ENCODE data around the gene CD200.

Gene CD200, protein sequence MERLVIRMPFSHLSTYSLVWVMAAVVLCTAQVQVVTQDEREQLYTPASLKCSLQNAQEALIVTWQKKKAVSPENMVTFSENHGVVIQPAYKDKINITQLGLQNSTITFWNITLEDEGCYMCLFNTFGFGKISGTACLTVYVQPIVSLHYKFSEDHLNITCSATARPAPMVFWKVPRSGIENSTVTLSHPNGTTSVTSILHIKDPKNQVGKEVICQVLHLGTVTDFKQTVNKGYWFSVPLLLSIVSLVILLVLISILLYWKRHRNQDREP

DNA sequence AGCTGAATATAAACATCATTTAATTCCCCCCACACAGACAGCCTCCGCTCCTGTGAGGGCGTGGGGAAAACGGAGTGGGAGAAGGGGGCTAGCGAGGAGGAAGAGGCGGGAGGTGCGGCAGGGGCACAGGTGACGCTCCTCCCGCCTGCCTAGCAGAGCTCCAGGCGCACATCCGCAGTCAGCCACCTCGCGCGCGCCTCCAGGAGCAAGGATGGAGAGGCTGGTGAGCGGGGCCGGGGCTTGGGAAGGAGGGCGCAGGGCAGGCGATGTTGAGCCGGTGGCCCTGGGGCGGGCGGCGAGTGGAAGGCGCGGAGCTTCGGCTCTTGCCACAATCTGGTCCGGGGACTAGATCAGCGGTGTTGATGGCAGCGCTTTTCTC lies at the start of gene CD200:
Gene CD200 (plus strand): TSS at position 155 of the 379 bp plus-strand sequence. CDS start 57 bp downstream, at position 212.
- peak; percentile 77 for DNase-seq

DNA sequence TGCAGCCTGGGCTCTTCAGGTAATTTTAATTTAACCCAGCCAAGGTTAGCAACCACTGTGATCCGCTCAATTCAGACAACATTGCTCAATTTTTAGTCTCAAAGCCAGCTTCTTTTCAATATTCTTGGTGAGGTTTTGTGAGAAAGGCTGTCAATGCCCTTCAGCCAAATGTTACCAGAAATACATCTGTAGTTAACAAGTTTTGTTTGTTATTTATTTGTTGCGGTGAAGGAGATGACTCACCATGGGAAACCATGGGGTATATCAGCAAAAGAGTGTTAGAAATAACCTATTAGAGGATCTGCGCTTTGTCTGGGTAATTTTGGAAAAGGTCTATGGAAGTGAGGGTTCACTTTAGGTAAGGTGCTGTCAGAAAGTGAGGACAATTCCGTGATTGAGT lies 43.9 kb upstream of the CD200 start:
- DNase-seq = no peak

DNA sequence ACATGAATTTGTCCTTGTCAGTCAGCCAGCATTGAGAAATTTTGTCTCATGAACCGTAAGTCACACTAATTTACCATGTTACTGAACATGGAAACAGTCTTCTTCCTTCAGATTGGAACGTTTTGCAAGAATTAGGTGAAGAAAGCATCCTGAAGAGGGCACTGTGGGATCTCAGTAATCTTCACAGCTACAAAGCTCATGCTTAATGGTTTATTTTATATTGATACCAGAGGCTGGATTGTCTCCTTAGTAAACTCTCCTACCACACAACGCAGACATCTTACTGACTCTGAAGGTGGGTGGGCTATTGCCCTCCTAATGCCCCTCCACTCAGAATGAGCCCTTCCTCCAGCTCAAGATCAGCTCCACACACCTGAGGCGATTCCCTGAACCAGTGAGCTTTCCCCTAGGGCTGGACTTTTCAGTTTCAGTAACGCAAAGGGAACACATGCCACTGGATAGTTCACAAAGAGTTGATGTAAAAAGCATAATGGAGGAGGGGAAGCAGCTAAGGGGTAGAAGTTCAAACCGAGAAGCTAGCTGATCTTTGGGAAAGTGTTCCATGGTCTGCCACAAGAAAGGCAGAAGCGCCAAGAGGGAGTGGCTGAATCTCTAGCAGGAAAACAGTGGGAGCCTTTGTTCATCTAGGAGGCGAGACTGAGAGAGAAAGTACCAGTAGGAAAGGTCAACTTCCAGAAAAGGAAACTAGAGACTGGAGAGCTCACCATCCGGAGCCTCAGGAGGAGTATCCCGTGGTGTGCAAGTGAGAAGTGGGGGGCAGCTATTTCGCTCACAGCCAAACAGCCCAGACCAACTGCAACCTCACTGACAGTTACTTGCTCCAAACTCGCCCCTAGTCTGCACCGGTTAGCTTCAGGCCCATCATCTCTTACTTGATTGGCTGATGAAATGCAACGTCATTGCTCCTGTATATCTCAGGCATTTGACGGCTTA lies 39.3 kb upstream of the CD200 start, which contains the start of gene SLC9C1:
Gene SLC9C1 (minus strand): TSS at position 849 of the 954 bp plus-strand sequence. CDS start 7,425 bp downstream, outside the sequence.
- DNase-seq = peak; percentile 59

DNA sequence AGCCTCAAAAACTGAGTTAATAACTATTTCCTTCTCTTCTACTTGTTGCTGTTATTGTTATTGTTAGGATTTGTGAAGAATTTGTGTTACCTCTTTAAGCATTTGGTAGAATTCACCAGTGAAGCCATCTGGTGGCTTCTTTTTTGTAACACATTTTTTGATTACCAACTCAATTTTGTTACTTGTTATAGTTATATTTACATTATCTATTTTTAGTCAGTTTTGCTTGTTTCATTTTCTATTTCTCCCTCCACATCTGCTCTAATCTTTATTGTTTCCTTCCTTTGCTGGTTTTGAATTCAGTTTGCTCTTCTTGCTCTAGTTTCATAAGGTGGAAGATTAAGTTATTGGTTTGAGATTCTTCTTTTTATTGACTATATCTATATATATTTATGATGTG lies 35.2 kb upstream of the CD200 start:
- DNase-seq = no peak

DNA sequence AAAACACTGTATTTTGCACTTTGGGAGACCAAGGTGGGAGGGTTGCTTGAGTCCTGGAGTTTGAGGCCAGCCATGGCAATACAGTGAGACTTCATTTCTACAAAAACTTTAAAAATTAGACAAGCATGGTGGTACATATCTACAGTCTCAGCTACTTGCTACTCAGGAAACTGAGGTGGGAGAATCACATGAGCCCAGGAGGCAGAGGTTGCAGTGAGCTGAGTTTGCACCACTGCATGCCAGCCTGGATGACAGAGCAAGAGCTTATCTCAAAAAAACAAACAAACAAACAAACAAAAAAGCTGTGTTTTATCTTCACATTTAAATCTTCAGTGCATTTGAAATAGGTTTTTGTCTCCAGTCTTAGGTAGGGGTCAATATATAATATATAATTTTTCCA lies 34.2 kb upstream of the CD200 start:
- no peak for DNase-seq

DNA sequence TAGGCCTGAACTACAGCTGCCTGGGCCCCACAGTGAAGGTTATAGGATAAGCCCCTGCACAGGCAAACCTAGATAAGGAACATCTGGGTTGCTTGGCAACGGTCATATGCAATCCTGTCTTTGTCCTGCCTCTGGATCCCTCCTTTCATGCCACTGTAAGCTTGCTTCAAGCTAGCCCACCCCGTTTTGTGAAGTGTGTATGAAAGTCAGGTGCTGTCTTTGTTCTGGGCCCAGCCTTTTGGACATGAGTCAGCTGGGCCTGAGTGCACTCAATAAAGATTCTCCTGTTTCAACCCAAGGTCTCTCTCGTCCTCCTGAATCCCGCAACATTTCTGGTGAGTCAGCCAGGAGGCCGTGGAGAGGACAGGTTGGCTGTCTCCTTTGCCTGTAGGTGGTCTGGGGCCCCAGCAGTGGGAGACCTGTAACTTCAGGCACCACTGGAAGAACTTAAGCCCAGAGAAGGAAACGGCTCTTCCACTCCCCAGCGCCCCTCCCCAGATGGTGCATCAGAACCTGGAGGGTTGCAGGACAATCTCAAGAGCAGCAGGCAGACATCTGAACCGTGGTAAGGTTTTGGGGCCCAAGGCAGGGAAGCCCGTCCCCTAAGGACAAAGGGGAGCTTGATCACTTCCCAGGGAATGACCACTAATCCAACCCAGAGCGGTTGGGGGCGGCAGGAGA lies 30.7 kb upstream of the CD200 start:
- no peak for DNase-seq

DNA sequence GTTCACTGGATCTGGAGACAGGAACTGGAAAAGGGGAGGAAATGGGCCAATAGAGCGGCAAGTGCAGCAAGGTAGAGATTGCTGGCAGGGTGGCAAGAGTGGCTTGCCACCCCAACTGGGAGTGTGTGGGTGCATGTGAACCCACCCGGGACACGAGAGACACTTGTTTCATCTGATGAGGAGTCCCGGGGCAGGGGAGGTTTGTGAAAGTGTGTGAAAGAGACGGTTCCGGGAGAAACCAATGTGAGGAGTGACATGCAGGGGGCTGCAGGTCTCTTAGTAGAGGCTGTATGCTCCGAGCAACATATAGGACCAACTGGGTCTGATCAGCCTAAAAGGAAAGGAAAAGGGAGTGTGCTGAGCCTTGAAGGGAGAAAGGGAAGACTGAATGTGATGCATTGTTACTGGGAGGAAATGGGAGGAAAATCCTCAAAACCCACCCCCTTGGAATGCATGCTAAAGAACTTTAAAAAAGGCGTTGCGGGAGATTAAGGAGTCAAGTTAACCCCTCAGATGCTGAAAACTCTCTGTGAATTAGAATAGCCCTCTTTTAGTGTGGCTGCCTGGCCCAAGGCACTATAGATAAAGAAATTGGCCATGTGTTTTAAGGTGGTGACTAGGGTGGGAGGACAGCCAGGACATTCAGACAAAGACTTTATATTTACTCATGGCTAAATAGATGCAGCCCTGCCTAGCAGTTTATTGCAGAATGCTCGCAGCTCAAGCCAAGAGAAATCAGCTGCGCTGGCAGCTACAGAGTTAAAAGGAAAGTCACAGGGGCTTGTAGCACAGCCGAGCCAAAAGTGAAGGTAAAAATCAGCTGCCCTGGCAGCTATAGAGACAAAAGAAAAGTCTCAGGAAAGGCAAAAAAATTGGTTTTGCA lies 29.8 kb upstream of the CD200 start:
- DNase-seq = no peak

DNA sequence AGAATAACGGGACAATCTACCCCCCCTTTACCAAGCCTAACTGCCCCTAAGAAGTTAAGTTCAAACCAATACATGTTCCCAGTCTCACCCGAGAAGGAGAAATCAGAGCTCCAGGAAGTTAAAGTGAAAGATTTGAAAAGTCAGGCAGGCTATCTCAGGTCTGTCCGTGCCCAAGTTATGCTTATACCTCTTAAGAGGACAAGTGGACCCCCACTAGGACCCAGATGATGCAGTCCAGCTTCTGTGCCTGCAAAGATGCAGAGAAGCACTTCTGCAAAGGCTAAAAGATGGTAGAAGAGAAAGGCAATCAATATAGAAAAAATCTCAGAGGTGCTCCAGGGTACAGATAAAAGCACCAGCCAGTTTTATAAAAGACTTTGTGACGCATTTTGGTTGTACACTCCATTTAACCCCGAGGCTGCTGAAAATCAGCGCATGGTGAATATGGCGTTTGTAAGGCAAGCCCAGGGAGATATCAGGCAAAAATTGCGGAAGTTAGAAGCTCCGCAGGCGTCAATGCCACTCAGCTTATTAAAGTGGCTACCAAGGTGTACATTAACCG lies 29.1 kb upstream of the CD200 start:
- no peak for DNase-seq

DNA sequence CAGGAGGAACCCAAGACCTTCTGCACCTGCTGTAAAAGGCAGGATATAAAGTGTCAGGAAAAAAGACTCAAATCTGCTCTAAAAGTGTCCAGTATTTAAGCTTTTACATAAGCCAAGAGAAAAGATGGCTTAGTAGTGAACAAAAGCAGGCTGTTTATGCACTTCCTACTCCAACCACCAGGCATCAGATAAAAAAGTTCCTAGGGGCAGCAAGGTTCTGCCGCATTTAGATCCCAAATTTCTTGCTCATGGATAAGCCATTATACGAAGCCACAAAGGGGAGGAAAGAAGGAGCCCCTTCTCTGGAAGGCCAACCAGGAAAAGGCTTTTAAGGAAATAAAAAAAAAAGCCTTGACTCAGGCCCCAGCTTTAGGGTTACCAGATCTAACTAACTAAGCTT lies 28.3 kb upstream of the CD200 start:
- DNase-seq = no peak

DNA sequence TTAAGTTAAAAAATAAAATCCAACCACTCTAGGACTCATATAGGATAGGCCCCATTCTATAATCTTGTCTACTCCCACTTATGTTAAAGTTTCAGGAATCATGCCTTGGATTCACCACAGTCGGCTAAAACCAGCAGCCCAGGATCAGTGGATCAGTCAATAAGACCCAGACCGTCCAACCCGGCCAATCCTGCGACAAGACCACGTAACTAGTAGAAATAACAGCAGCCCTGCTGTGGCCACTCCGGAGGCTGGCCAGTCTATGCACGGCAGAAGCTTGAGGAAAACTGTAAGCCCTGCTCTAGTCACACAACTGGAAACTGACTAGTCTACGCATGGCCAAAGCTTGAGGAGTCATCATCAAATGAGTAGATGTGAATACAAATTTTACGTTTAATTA lies 26.1 kb upstream of the CD200 start:
- no peak for DNase-seq

DNA sequence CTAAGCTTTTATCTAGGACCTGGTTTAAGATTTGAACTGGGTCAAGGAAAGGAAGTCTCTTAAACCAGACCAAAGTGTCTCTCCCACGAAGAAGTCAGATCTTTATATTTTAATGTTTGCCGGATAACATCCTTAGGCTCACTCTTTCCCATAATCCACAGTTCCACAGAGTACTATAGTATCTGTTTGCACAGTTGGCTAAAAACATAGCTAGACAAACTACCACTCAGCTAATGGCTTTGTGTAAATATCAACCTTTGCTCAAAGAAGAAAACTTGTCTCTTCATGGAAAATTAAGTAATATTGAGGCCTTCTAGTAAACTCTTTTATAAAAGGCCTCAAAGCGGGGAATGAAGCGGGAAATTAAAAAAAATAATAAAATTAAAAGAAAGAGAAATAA lies 25.4 kb upstream of the CD200 start:
- DNase-seq = no peak

DNA sequence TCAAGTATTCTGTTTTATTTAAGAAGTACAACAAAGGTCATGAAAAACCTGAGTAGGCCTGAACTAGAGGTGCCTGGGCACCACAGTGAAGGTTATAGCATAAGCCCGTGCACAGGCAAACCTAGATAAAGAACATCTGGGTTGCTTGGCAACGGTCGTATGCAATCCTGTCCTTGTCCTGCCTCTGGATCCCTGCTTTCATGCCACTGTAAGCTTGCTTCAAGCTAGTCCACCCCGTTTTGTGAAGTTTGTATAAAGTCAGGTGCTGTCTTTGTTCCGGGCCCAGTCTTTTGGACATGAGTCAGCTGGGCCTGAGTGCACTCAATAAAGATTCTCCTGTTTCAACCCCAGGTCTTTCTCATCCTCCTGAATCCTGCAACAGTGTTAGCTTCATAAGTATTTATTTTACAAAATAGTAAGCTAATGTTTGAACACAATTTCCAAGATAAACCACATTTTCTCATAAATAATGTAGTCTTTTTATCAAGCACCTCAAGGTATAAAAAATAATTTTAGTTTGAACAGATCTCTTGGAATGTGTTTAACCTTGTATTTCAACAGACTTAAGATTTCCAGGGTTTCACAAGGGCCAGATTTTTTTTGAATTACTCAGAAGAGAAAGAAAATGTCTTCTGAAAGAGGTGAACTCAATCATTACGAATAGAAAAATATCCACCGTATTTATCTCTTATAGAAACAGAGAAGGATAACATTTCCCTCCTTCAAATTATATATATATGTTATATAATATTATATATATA lies 24.6 kb upstream of the CD200 start:
- no peak for DNase-seq

DNA sequence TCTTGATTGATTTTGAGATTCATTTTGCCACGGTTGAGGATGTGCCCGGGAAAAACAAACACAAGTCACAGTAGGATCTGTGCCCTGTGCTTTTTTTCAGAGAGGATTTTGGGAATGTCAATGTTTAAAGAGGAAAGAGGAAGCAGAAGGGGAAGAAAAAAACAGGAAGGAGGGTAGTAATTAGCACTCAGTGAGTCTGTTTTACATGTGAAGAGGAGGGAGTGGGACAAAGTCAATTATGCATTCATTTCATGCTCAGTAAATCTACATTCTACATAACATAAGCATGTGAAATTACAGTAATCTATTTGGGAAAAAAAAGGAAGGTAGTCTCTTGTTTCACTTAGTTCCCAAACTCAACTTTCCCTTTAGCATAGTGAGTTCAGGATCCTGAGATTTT lies 18.3 kb upstream of the CD200 start:
- no peak for DNase-seq

DNA sequence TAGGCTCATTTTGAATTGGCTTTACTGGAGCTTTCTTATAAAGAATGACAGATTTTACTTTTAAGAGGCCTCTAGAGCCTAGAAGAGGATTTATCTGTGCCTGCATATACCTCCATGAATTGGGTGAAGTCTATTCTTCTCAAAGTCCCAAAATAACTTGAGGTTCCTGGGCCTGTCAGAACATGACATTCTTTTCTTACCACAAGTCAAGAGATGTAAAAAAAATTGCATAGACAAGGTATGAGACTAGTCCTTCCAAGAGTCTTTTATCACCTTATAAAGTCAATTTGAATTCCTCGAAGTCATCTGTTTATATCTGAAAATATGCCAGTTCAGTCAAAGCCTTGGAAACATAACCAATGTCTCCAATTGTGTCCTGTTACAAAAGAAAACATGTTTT lies 17.2 kb upstream of the CD200 start:
- no peak for DNase-seq

DNA sequence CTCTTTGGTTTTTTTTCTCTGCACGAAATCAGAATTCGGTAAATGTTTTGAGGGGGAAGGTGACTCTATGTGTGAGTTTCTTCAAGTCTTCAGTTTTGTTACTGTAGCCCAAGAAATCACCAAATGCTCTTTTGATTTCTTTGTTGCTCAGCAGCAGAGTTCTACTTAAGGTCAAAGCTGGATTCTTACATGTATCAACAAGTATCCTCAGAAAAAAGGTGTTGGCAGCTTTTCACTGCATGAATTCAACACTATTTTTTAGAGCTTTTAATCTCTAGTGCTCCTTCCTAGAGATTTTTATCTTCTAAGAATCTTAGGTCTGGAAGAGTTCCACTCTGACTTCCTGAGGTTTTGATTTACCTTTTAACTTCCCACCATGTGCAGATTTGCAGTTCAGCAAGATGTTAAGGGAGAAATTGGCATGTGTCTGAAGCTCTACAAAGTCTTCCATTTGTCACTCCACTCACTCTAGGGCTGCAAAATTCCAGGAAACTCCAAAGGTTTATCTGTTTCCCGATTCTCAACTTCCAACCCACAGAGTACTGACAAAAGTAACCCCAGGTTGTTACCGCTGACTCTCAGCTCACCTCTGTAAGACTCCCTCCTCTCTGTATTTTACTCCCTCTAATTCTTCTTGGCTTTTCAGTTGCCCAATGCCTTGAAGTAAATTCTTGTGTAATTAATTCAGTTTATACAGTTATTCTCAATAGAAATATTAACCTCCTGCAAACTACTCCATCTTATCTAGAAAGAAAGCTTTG lies 13.3 kb upstream of the CD200 start:
- DNase-seq = no peak

DNA sequence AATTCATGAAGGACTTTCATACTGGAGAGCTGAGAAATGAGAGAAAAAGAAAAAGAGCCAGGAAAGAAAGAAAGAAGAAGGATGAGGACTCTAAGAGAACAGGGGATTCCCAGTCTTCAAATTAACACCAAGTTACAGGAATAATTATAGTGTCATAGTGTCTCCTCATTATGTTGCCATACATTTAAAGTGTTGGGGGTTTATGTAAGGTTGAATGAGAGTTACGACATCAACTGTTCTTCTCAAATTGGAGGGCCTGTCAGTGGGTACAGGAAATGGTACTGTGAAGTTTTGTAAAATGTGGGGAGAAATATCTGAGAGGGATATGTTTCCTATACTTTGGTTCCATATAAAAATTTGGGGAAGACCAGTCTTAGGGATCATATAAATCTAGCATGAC lies 12.3 kb upstream of the CD200 start:
- DNase-seq = no peak

DNA sequence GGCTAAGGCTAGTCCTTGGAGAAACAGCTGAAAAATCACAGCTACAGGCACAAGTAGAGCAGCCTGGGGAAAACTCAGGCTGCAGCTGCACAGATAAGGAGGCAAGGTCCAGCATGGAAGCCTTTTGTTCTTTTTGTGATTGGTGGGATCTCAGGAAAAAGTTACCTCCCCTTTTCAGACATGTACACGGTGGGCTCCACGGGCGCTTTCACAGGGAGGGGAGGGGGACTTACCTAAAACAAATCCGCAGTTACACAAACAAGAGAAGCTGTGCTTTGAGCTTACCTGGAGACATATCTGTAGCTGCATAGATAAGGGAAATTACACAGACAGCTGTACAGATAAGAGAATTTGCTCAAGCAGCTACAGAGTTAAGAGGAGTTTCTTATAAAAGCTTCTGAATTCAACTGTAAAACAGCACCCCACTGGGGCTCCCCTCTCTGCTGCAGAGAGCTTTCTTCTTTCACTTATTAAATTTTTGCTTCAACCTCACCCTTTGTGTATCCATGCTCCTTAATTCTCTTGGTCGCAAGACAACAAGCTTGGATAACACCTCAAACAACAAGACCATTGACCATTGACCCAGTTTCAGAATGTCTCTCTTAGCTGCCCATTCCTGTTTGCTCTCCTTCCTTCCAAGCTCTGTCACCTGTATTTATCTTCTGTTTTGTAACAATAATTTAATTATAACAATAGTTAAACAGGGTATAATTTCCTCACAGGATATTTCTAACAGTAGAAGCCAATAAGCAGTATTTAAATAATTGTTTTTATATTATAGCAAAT lies 10.9 kb upstream of the CD200 start:
- no peak for DNase-seq

DNA sequence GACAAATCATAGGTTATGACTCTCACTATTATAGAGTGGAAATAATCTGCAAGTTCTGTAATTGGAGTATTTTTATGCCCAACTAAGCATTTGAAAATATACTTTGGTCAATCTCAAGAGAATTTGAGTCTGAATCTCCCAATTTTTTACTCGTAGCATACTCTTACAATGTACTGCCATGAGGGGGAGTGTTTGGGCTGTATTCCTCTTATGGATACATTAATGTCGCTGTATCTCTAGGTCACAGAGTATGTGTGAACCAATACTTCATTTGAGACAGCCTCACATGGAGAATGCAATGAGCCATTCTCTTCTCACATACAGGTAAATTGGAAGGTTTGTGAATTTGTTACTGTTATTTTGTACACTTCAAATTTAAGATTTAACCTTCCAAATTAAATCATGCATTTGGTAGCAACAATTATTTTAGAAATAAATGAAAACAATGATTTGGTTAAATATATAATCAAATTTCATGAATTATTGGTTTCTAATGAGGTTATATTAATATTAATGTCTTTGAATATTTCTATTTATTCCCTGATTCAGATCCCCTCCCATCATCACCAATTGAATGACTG lies 5.5 kb upstream of the CD200 start:
- DNase-seq = no peak

DNA sequence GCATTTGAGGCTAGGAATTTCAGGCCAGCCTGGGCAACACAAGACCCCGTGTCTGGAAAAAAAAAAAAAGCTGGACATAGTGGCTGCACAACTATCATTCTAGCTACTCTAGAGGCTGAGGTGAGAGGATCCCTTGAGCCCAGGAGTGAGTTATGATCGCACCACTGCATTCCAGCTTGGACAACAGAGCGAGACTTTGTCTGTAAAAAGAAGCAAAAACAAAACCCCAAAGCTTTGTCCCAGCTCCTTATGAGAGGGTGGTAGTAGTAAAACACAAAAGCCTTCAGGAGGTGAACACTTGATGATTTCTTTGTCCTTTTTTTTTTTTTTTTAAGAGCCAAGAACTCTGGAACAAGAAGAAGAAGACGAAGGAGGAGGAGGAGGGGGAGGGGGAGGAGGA lies 1.1 kb upstream of the CD200 start:
- DNase-seq = no peak
